ENCODE data around the gene TBC1D9. TPM values are rescaled to one million over a fixed set of nuclear protein-coding genes. Genes with fewer than 3 reads are reported as not detected.

The TBC1D9 gene
- polyA plus RNA-seq, 4 donors = 29.1 to 67.2 (median 61.1) TPM

GRCh38 chr4:140628016-140628415, 128.2 kb downstream of the TBC1D9 start:
- DNase-seq (ENCODE audit: low read depth in 4 of 4, low spot score in 3 of 4) = no peak

- DNase-seq (ENCODE audit: low read depth in 4 of 4, low spot score in 3 of 4) = no peak
Measured at GRCh38 chr4:140626661-140627376, 129.4 kb downstream of the TBC1D9 start.

- DNase-seq (ENCODE audit: low read depth in 4 of 4, low spot score in 3 of 4) = no peak
Measured at GRCh38 chr4:140622333-140622958, 133.7 kb downstream of the TBC1D9 start.

GRCh38 chr4:140621161-140621560, 135.0 kb downstream of the TBC1D9 start:
- DNase-seq (ENCODE audit: low read depth in 4 of 4, low spot score in 3 of 4) = no peak

- no peak for DNase-seq (ENCODE audit: low read depth in 4 of 4, low spot score in 3 of 4)
Measured at GRCh38 chr4:140617499-140618248, 138.5 kb downstream of the TBC1D9 start.

GRCh38 chr4:140615451-140615850, 140.7 kb downstream of the TBC1D9 start:
- DNase-seq (ENCODE audit: low read depth in 4 of 4, low spot score in 3 of 4) = no peak

GRCh38 chr4:140612357-140612756, 143.8 kb downstream of the TBC1D9 start:
- no peak for DNase-seq (ENCODE audit: low read depth in 4 of 4, low spot score in 3 of 4)

- no peak for DNase-seq (ENCODE audit: low read depth in 4 of 4, low spot score in 3 of 4)
Measured at GRCh38 chr4:140611854-140612253, 144.3 kb downstream of the TBC1D9 start.

GRCh38 chr4:140609548-140610425, 146.4 kb downstream of the TBC1D9 start:
- DNase-seq (ENCODE audit: low read depth in 4 of 4, low spot score in 3 of 4) = peak; percentile 20 to 64 (median 34)

- no peak for DNase-seq (ENCODE audit: low read depth in 4 of 4, low spot score in 3 of 4)
Measured at GRCh38 chr4:140607852-140608251, 148.3 kb downstream of the TBC1D9 start.

- DNase-seq (ENCODE audit: low read depth in 4 of 4, low spot score in 3 of 4) = no peak
Measured at GRCh38 chr4:140604544-140604943, 151.6 kb downstream of the TBC1D9 start.

GRCh38 chr4:140603286-140603685, 152.9 kb downstream of the TBC1D9 start:
- DNase-seq (ENCODE audit: low read depth in 4 of 4, low spot score in 3 of 4) = no peak

- DNase-seq (ENCODE audit: low read depth in 4 of 4, low spot score in 3 of 4) = no peak
Measured at GRCh38 chr4:140602714-140603113, 153.5 kb downstream of the TBC1D9 start.

GRCh38 chr4:140600408-140600807, 155.8 kb downstream of the TBC1D9 start:
- DNase-seq (ENCODE audit: low read depth in 4 of 4, low spot score in 3 of 4) = no peak

- DNase-seq (ENCODE audit: low read depth in 4 of 4, low spot score in 3 of 4) = no peak
Measured at GRCh38 chr4:140595065-140595464, 161.1 kb downstream of the TBC1D9 start.

GRCh38 chr4:140584439-140584838, 171.7 kb downstream of the TBC1D9 start:
- DNase-seq (ENCODE audit: low read depth in 4 of 4, low spot score in 3 of 4) = no peak

GRCh38 chr4:140581078-140581477, 175.1 kb downstream of the TBC1D9 start:
- DNase-seq (ENCODE audit: low read depth in 4 of 4, low spot score in 3 of 4) = no peak

GRCh38 chr4:140579278-140579677, 176.9 kb downstream of the TBC1D9 start:
- DNase-seq (ENCODE audit: low read depth in 4 of 4, low spot score in 3 of 4) = no peak

- DNase-seq (ENCODE audit: low read depth in 4 of 4, low spot score in 3 of 4) = no peak
Measured at GRCh38 chr4:140575489-140575888, 180.7 kb downstream of the TBC1D9 start.

GRCh38 chr4:140571620-140572019, 184.6 kb downstream of the TBC1D9 start:
- no peak for DNase-seq (ENCODE audit: low read depth in 4 of 4, low spot score in 3 of 4)
